Osteoblast (primary cell): Measurements from ENCODE around the gene STS. TPM values are rescaled to one million over a fixed set of nuclear protein-coding genes. Genes with fewer than 3 reads are reported as not detected.

Experiments
- DNase-seq: peaks from one replicate; pipeline ENCODE4 v3.0.0; 2011; ENCODE audit warnings: low spot score, mixed read lengths; ENCODE audit not compliant: insufficient read length; ENCODE audit errors: missing footprints
- H2AFZ ChIP-seq: 2 replicates; pipeline ENCODE4 v1.6.0; 2011; ENCODE audit warnings: mild to moderate bottlenecking, low read length
- H3K27ac ChIP-seq: 2 replicates; pipeline ENCODE4 v1.5.1; 2011; ENCODE audit warnings: mild to moderate bottlenecking, low read depth, low read length, moderate library complexity
- H3K27me3 ChIP-seq: 2 replicates; pipeline ENCODE4 v1.6.0; 2012; ENCODE audit warnings: mild to moderate bottlenecking, control low read depth, inconsistent platforms, low read length, moderate library complexity; ENCODE audit not compliant: insufficient read depth
- H3K36me3 ChIP-seq: 2 replicates; pipeline ENCODE4 v1.5.1; 2011; ENCODE audit warnings: mild to moderate bottlenecking, low read length, control low read depth, moderate library complexity; ENCODE audit not compliant: insufficient read depth
- H3K4me1 ChIP-seq: 2 replicates; pipeline ENCODE4 v1.5.1; 2011; ENCODE audit warnings: mild to moderate bottlenecking, low read length, control low read depth, moderate library complexity; ENCODE audit not compliant: insufficient read depth
- H3K4me2 ChIP-seq: 2 replicates; pipeline ENCODE4 v1.6.0; 2011; ENCODE audit warnings: mild to moderate bottlenecking, low read length; ENCODE audit not compliant: insufficient read depth
- H3K4me3 ChIP-seq: fragments of 200-600 bp; sonication (generic); 3 replicates; pipeline ENCODE4 v1.5.1; 2012; ENCODE audit warnings: mild to moderate bottlenecking, low read length, inconsistent platforms; ENCODE audit not compliant: insufficient read depth
- H3K79me2 ChIP-seq: 2 replicates; pipeline ENCODE4 v1.6.0; 2012; ENCODE audit warnings: mild to moderate bottlenecking, low read length, control low read depth, inconsistent platforms; ENCODE audit not compliant: insufficient read depth
- H3K9me3 ChIP-seq: 2 replicates; pipeline ENCODE4 v1.5.1; 2011; ENCODE audit warnings: low read depth, low read length, control low read depth
- H4K20me1 ChIP-seq: 2 replicates; pipeline ENCODE4 v1.6.0; 2012; ENCODE audit warnings: mild to moderate bottlenecking, low read length, control low read depth; ENCODE audit not compliant: insufficient read depth
- CTCF ChIP-seq: IDR thresholded peaks from 2 replicates; pipeline ENCODE4 v1.5.1; 2011; ENCODE audit warnings: mild to moderate bottlenecking, low read depth, low read length, moderate library complexity; ENCODE audit errors: extremely low read depth
- total RNA-seq: library from RNA; depleted of rRNA; stranded (reverse); fragments of >200 nt; gene quantifications from 2 replicates; pipeline ENCODE4 v1.2.3, GENCODE V29; 2012

The STS gene
- total RNA-seq, 1 donor: 10.9 TPM

- H3K9me3 ChIP-seq: no peaks in the 10 kb centered on the region
- no peak for DNase-seq
- H3K4me2 ChIP-seq: no peak overlapping the region
- no peaks in the 10 kb centered on the region for H3K4me1 ChIP-seq
- H3K27me3 ChIP-seq: no peaks in the 10 kb centered on the region
- peaks cover 27% of the 10 kb centered on the region for H3K79me2 ChIP-seq
- H2AFZ ChIP-seq: no peak overlapping the region
- H3K36me3 ChIP-seq: no peaks in the 10 kb centered on the region
- no peak for TF ChIP-seq CTCF
- H3K27ac ChIP-seq: no peak overlapping the region
- peaks cover 11% of the 10 kb centered on the region for H4K20me1 ChIP-seq
- H3K4me3 ChIP-seq: no peak overlapping the region
Observed at GRCh38 chrX:7110821-7111276, 36.7 kb upstream of the STS start.

DNA sequence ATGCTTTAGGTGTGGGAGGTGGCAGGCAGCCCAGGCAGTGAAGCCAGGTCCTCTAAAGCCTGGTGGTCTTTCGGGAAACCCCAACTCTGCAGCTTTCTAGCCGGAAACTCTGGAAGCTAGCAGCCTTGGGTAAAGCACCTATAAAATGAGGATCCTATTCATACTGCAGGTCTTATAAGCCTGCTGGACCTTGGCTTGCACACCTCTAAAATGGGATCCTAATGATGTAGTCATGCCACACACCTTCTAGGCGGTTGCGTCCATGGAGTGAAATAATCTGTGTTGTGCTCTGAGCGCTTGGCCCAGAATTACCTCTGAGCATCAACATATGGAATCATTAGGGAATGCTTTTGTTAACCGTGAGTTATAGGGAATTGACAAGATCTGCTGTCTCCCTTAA, 36.0 kb upstream of the STS start:
- Histone ChIP-seq H3K4me2 (no peak overlapping the region), H3K9me3 (no peaks in the 10 kb centered on the region), H3K4me1 (no peaks in the 10 kb centered on the region), H3K4me3 (no peak overlapping the region), H2AFZ (no peak overlapping the region), H3K79me2 (peaks cover 32% of the 10 kb centered on the region), H3K36me3 (no peaks in the 10 kb centered on the region), H4K20me1 (peaks cover 11% of the 10 kb centered on the region), H3K27me3 (no peaks in the 10 kb centered on the region), H3K27ac (no peak overlapping the region)
- TF ChIP-seq CTCF: no peak
- no peak for DNase-seq

DNA sequence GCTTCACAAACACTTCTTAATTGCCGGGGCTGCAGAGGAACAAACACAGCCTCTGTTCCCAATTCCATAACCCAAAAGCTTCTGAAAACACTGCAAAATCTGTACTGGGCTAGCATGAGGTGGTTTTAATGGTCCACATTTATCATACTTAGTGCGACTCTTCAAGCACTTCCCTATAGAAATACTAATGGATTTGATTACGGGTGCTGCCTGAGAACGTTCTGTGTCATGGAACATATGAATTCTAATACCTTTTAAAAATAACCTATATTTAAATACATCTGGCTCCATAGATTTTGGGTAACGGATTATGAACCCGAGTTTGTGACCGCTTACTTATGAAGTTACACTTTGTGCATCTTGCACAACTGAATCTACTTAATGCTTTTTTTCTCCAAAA, 35.4 kb upstream of the STS start:
- H2AFZ ChIP-seq: no peak overlapping the region
- no peak for TF ChIP-seq CTCF
- H3K4me3 ChIP-seq: no peak overlapping the region
- H3K27me3 ChIP-seq: no peaks in the 10 kb centered on the region
- H3K9me3 ChIP-seq: no peaks in the 10 kb centered on the region
- no peak for DNase-seq
- no peak overlapping the region for H3K27ac ChIP-seq
- H3K79me2 ChIP-seq: peaks cover 30% of the 10 kb centered on the region
- H3K36me3 ChIP-seq: no peaks in the 10 kb centered on the region
- no peaks in the 10 kb centered on the region for H3K4me1 ChIP-seq
- H4K20me1 ChIP-seq: peaks cover 11% of the 10 kb centered on the region
- H3K4me2 ChIP-seq: no peak overlapping the region

- Histone ChIP-seq H3K4me1 (peaks cover 4% of the 10 kb centered on the region), H3K27me3 (no peaks in the 10 kb centered on the region), H3K79me2 (peaks cover 52% of the 10 kb centered on the region), H3K27ac (no peak overlapping the region), H2AFZ (no peak overlapping the region), H3K4me3 (no peak overlapping the region), H3K4me2 (no peak overlapping the region), H3K9me3 (no peaks in the 10 kb centered on the region), H4K20me1 (peaks cover 24% of the 10 kb centered on the region), H3K36me3 (no peaks in the 10 kb centered on the region)
- TF ChIP-seq CTCF: no peak
- no peak for DNase-seq
Observed at GRCh38 chrX:7115557-7115956, 32.0 kb upstream of the STS start.
